HEK293T (cell line): Measurements from ENCODE around the gene ZNF248.

Experiments used
- CTCF ChIA-PET: fragments of 350-600 bp; formaldehyde crosslinking; extraction: SDS; loops from one replicate; lab custom pipeline; 2021; ENCODE audit warnings: antibody characterized with exemption, inconsistent platforms; lab: Yijun Ruan, JAX
- POLR2A ChIA-PET: fragments of 350-600 bp; formaldehyde crosslinking; extraction: SDS; loops from one replicate; lab custom pipeline; 2020; ENCODE audit warnings: antibody characterized with exemption, inconsistent platforms; lab: Yijun Ruan, JAX
- DNase-seq: peaks from one replicate; pipeline ENCODE4 v3.0.0; 2012; ENCODE audit warnings: mixed read lengths; ENCODE audit errors: extremely low spot score
- ARNT ChIP-seq: fragments of 450-650 bp; IDR thresholded peaks from 2 replicates; pipeline ENCODE4 v1.6.1; 2017; ENCODE audit warnings: mild to moderate bottlenecking
- BHLHE40 ChIP-seq: fragments of 450-650 bp; IDR thresholded peaks from 2 replicates; pipeline ENCODE4 v1.6.1; 2016; ENCODE audit warnings: mild to moderate bottlenecking, moderate library complexity, borderline replicate concordance
- CTBP1 ChIP-seq: fragments of 450-650 bp; IDR thresholded peaks from 2 replicates; pipeline ENCODE4 v1.6.1; 2016; ENCODE audit warnings: borderline replicate concordance
- ELF4 ChIP-seq: fragments of 450-650 bp; IDR thresholded peaks from 2 replicates; pipeline ENCODE4 v1.6.1; 2017; ENCODE audit warnings: antibody characterized with exemption
- FOXA1 ChIP-seq: fragments of 450-650 bp; IDR thresholded peaks from 2 replicates; pipeline ENCODE4 v1.6.1; 2016; ENCODE audit warnings: mild to moderate bottlenecking
- FOXK2 ChIP-seq: fragments of 450-650 bp; IDR thresholded peaks from 2 replicates; pipeline ENCODE4 v1.6.1; 2016; ENCODE audit warnings: mild to moderate bottlenecking
- FOXM1 ChIP-seq: fragments of 450-650 bp; IDR thresholded peaks from 2 replicates; pipeline ENCODE4 v1.6.1; 2017; ENCODE audit warnings: mild to moderate bottlenecking, borderline replicate concordance
- HDGF ChIP-seq: fragments of 450-650 bp; IDR thresholded peaks from 2 replicates; pipeline ENCODE4 v1.6.1; 2017; ENCODE audit warnings: antibody characterized with exemption, borderline replicate concordance
- L3MBTL2 ChIP-seq: fragments of 450-650 bp; conservative IDR thresholded peaks from 2 replicates; pipeline ENCODE4 v1.6.1; 2016; ENCODE audit warnings: mild to moderate bottlenecking
- LEF1 ChIP-seq: fragments of 450-650 bp; IDR thresholded peaks from 2 replicates; pipeline ENCODE4 v1.6.1; 2017; ENCODE audit warnings: mild to moderate bottlenecking, borderline replicate concordance
- NFRKB ChIP-seq: fragments of 450-650 bp; IDR thresholded peaks from 2 replicates; pipeline ENCODE4 v1.6.1; 2016; ENCODE audit warnings: mild to moderate bottlenecking, moderate library complexity
- PKNOX1 ChIP-seq: fragments of 450-650 bp; IDR thresholded peaks from 2 replicates; pipeline ENCODE4 v1.6.1; 2016
- SP1 ChIP-seq: fragments of 450-650 bp; IDR thresholded peaks from 2 replicates; pipeline ENCODE4 v1.6.1; 2017
- SUZ12 ChIP-seq: fragments of 450-650 bp; IDR thresholded peaks from 2 replicates; pipeline ENCODE4 v1.6.1; 2016; ENCODE audit warnings: mild to moderate bottlenecking
- TARDBP ChIP-seq: fragments of 450-650 bp; IDR thresholded peaks from 2 replicates; pipeline ENCODE4 v1.6.1; 2016
- ZNF384 ChIP-seq: fragments of 450-650 bp; IDR thresholded peaks from 2 replicates; pipeline ENCODE4 v1.6.1; 2016

ZNF248 gene

GRCh38 chr10:37831495-37832333 lies 25.7 kb downstream of the ZNF248 start:
- CTCF ChIA-PET, result no interaction called here
- DNase-seq, result no peak
- no peak for TF ChIP-seq L3MBTL2
- POLR2A ChIA-PET, result no interaction called here

GRCh38 chr10:37826806-37827205 lies 30.6 kb downstream of the ZNF248 start:
- no peak for DNase-seq
- no peak for TF ChIP-seq FOXM1
- TF ChIP-seq LEF1, result no peak
- TF ChIP-seq SUZ12, result no peak
- no peak for TF ChIP-seq BHLHE40
- TF ChIP-seq CTBP1, result no peak
- no peak for TF ChIP-seq ZNF384
- no peak for TF ChIP-seq TARDBP
- no peak for TF ChIP-seq FOXK2
- no peak for TF ChIP-seq FOXA1
- TF ChIP-seq NFRKB, result no peak
- TF ChIP-seq L3MBTL2, result no peak
- no peak for TF ChIP-seq HDGF
- no peak for TF ChIP-seq ARNT
- no peak for TF ChIP-seq PKNOX1
- TF ChIP-seq ELF4, result no peak
- TF ChIP-seq SP1, result no peak
- CTCF ChIA-PET, result no interaction called here
- POLR2A ChIA-PET, result no interaction called here

DNA sequence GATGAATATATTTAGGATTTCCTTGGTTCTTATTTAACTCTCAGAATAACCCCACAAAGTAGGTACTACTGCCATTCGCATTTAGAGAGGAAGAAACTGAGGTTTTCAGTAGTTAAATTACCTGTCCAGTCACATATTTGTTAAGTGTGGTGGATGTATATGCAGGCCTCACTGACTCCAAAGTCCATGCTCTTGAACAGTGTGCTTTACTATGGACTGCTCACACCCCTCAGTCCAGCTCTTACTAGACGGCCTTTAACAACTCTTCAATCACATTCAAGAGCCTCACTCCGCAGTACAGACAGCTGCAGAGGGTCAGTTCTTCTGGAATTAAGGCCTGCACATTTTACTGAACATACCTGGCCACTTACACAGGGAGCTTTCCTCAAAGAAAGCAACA lies 36.2 kb downstream of the ZNF248 start:
- DNase-seq, result no peak
- POLR2A ChIA-PET, result no interaction called here
- TF ChIP-seq NFRKB, result no peak
- no peak for TF ChIP-seq ZNF384
- TF ChIP-seq ARNT, result no peak
- no peak for TF ChIP-seq L3MBTL2
- TF ChIP-seq FOXM1, result no peak
- no peak for TF ChIP-seq PKNOX1
- no peak for TF ChIP-seq HDGF
- no peak for TF ChIP-seq FOXK2
- no peak for TF ChIP-seq BHLHE40
- no peak for TF ChIP-seq TARDBP
- TF ChIP-seq FOXA1, result no peak
- TF ChIP-seq ELF4, result no peak
- TF ChIP-seq SP1, result no peak
- no peak for TF ChIP-seq SUZ12
- no peak for TF ChIP-seq CTBP1
- CTCF ChIA-PET, result no interaction called here

GRCh38 chr10:37819797-37820196 lies 37.6 kb downstream of the ZNF248 start:
- no peak for DNase-seq
- POLR2A ChIA-PET, result no interaction called here
- CTCF ChIA-PET, result no interaction called here
- TF ChIP-seq TARDBP, result no peak
- TF ChIP-seq L3MBTL2, result no peak
- TF ChIP-seq CTBP1, result no peak
- no peak for TF ChIP-seq BHLHE40
- TF ChIP-seq LEF1, result no peak
- no peak for TF ChIP-seq SP1
- TF ChIP-seq PKNOX1, result no peak
- no peak for TF ChIP-seq ZNF384
- no peak for TF ChIP-seq FOXM1
- TF ChIP-seq ELF4, result no peak
- TF ChIP-seq FOXK2, result no peak
- no peak for TF ChIP-seq ARNT

DNA sequence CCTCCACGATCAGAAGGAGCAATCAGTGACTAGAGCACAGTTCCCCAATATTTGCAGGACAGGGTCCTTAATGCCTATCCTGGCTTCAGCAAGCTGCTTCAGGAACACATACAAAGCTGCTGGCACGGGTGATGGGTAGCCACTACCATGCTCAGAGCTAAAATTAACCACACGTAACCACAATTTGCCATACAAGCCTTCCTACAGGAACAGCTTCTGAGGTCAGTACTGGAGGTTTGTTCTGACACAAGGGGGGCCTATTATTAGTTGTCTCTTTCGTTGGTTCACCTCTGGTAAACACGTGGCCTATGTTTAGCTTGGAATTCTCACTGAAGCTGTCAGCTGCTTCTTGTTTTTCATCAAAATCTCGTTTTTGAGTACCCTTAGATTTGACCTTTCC lies 41.1 kb downstream of the ZNF248 start:
- POLR2A ChIA-PET, result no interaction called here
- DNase-seq, result no peak
- TF ChIP-seq PKNOX1 (no peak), SP1 (no peak), SUZ12 (no peak), FOXK2 (no peak), L3MBTL2 (no peak), NFRKB (no peak)
- CTCF ChIA-PET, result no interaction called here

GRCh38 chr10:37813763-37814162 lies 43.6 kb downstream of the ZNF248 start:
- ChIA-PET CTCF (no interaction called here), POLR2A (no interaction called here)
- DNase-seq, result no peak
- TF ChIP-seq HDGF (no peak), L3MBTL2 (no peak), TARDBP (no peak), ARNT (no peak), FOXM1 (no peak), FOXA1 (no peak), SUZ12 (no peak), LEF1 (no peak)
